Tibial nerve (tissue), 4 donors: ENCODE measurements around the gene ZNF391. TPM values are rescaled to one million over a fixed set of nuclear protein-coding genes. Genes with fewer than 3 reads are reported as not detected.
"Not testable (repeated sequence)": the region's sequence is repeated elsewhere in the genome, so short reads cannot be mapped to it uniquely, and the experiment has no call there.

Experiments used
- DNase-seq, 2 donors: peaks; one replicate each; pipeline ENCODE4 v3.0.0-alpha.2; 2019; ENCODE audit warnings: low spot score in 2 of 2
- H3K27ac ChIP-seq, 4 donors: fragments of 200-600 bp; sonication (generic) in 3 of 4; one replicate each; pipeline ENCODE4 v1.5.1; 2017 to 2019; ENCODE audit warnings: mild to moderate bottlenecking in 1 of 4
- H3K27me3 ChIP-seq, 2 donors: fragments of 200-600 bp; sonication (generic) in 1 of 2; one replicate each; pipeline versions ENCODE4 v1.5.1 to v1.6.0; 2017 to 2019
- H3K36me3 ChIP-seq, 3 donors: fragments of 200-600 bp; sonication (generic); one replicate each; pipeline ENCODE4 v1.5.1; 2018 to 2019
- H3K4me1 ChIP-seq, 4 donors: fragments of 200-600 bp; sonication (generic) in 3 of 4; one replicate each; pipeline ENCODE4 v1.5.1; 2017 to 2019
- H3K4me3 ChIP-seq, 4 donors: fragments of 200-600 bp; sonication (generic) in 3 of 4; one replicate each; pipeline ENCODE4 v1.5.1; 2017 to 2019; ENCODE audit warnings: mild to moderate bottlenecking in 1 of 4, moderate library complexity in 1 of 4
- H3K9me3 ChIP-seq, 4 donors: fragments of 200-600 bp; sonication (generic) in 3 of 4; one replicate each; pipeline ENCODE4 v1.5.1; 2017 to 2019
- CTCF ChIP-seq, 5 experiments: fragments of 200-600 bp in 3 of 5; fragments of 450-650 bp in 2 of 5; sonication (generic) in 3 of 5; IDR thresholded peaks; one replicate each; pipeline ENCODE4 v1.5.1; 2016 to 2019; ENCODE audit warnings: antibody characterized with exemption in 5 of 5, mild to moderate bottlenecking in 3 of 5, moderate library complexity in 2 of 5
- EP300 ChIP-seq, 2 donors: sonication (generic); formaldehyde crosslinking; IDR thresholded peaks; one replicate each; pipeline ENCODE4 v1.6.1; 2017; ENCODE audit warnings: antibody characterized with exemption in 2 of 2, mild to moderate bottlenecking in 1 of 2
- POLR2A ChIP-seq, 2 donors: fragments of 450-650 bp; IDR thresholded peaks; one replicate each; pipeline ENCODE4 v1.6.1; 2017; ENCODE audit warnings: antibody characterized with exemption in 2 of 2, mild to moderate bottlenecking in 2 of 2, moderate library complexity in 2 of 2
- WGBS, 2 donors: methylation state at CpG; one replicate each; pipeline ENCODE4 v1.1.5; 2018; 5-methylcytosine and 5-hydroxymethylcytosine counted together
- total RNA-seq, 4 donors: library from RNA; depleted of rRNA; stranded (reverse); fragments of >200 nt; gene quantifications; one replicate each; pipeline ENCODE4 v1.1.0, GENCODE V29; 2016

The ZNF391 gene
- total RNA-seq, 4 donors from 2014 or later, result 2.4 to 3.7 (median 3.3) TPM

GRCh38 chr6:27422651-27423332 lies 34.2 kb downstream of the ZNF391 start:
- Histone ChIP-seq H3K9me3 (peaks cover 0 to 16% (median 0%) of the 10 kb centered on the region in 4 donors), H3K27ac (no peak overlapping the region), H3K36me3 (no peaks in the 10 kb centered on the region), H3K27me3 (no peaks in the 10 kb centered on the region), H3K4me1 (no peaks in the 10 kb centered on the region), H3K4me3 (no peak overlapping the region)
- TF ChIP-seq CTCF (IDR thresholded peaks at IDR 0.05) (no peak), EP300 (IDR thresholded peaks at IDR 0.05) (no peak), POLR2A (IDR thresholded peaks at IDR 0.05) (no peak)
- DNase-seq, result no peak
- WGBS, 2 donors, result 58% methylated on average over 32 of the region's 32 CpGs

- not testable (repeated sequence) for H3K4me3 ChIP-seq, H3K4me1 ChIP-seq, H3K27me3 ChIP-seq, H3K27ac ChIP-seq, H3K36me3 ChIP-seq, DNase-seq
- H3K9me3 ChIP-seq, result peaks cover 0 to 16% (median 0%) of the 10 kb centered on the region in 4 donors
- 88 to 92% methylated on average over 31 to 35 of the region's 36 CpGs for WGBS, 2 donors
Observed at GRCh38 chr6:27424851-27425250, 36.3 kb downstream of the ZNF391 start.

- no peak for TF ChIP-seq POLR2A (IDR thresholded peaks at IDR 0.05)
- TF ChIP-seq CTCF (IDR thresholded peaks at IDR 0.05), result no peak
- no peak for TF ChIP-seq EP300 (IDR thresholded peaks at IDR 0.05)
- H3K4me3 ChIP-seq, result no peak overlapping the region
- H3K4me1 ChIP-seq, result no peaks in the 10 kb centered on the region
- 80 to 87% methylated on average over 4 of the region's 4 CpGs for WGBS, 2 donors
- H3K27me3 ChIP-seq, result no peaks in the 10 kb centered on the region
- peaks cover 0 to 16% (median 0%) of the 10 kb centered on the region in 3 donors for H3K36me3 ChIP-seq
- no peak for DNase-seq
- H3K27ac ChIP-seq, result no peak overlapping the region
- H3K9me3 ChIP-seq, result peaks cover 0 to 26% (median 0%) of the 10 kb centered on the region in 4 donors
Observed at GRCh38 chr6:27426045-27426620, 37.6 kb downstream of the ZNF391 start.

DNA sequence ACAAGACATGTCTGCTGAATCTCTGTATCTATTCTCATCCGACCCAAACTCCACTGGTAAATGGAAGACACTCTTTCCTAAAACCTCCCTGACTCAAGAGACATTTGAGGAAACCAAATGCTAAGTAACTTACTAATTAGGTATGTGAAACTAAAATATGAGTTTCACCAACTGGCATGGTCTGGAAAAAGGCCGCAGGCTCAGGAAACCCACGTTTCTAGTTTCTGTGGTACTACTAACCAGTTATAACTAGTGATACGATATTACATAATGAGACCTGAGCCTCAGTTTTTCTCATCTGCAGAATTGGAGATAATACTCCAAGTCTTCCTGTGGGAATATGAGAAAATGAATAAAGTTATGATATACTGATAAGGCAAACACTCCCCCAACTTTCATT lies 39.9 kb downstream of the ZNF391 start:
- Histone ChIP-seq H3K4me3 (no peak overlapping the region), H3K27me3 (no peaks in the 10 kb centered on the region), H3K4me1 (no peaks in the 10 kb centered on the region), H3K36me3 (peaks cover 0 to 16% (median 0%) of the 10 kb centered on the region in 3 donors), H3K27ac (no peak overlapping the region), H3K9me3 (peaks cover 0 to 19% (median 0%) of the 10 kb centered on the region in 4 donors)
- TF ChIP-seq EP300 (IDR thresholded peaks at IDR 0.05) (no peak), CTCF (IDR thresholded peaks at IDR 0.05) (no peak), POLR2A (IDR thresholded peaks at IDR 0.05) (no peak)
- no peak for DNase-seq
- 85% methylated on average over 4 of the region's 4 CpGs for WGBS, 2 donors

DNA sequence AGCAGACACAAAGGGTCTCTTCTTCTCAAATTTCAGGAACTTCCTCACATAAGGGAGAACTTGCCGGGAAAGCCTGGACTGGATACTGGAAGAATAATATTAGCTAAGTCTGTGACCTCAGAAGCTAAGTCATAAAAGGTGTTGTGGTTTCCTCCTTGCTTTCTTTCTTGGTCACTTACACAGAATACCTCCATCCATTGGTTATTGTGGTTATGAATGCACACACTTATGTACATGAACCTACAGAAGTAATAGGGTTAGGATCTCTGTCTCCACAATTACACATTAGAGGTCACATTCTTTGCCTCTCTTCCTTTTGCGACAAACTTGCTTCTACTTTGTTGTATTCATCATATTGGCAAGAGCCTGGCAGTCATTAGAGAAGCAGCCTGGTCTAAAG lies 40.4 kb downstream of the ZNF391 start:
- TF ChIP-seq POLR2A (IDR thresholded peaks at IDR 0.05) (no peak), EP300 (IDR thresholded peaks at IDR 0.05) (no peak), CTCF (IDR thresholded peaks at IDR 0.05) (no peak)
- Histone ChIP-seq H3K27ac (no peak overlapping the region), H3K27me3 (no peaks in the 10 kb centered on the region), H3K4me1 (no peaks in the 10 kb centered on the region), H3K4me3 (no peak overlapping the region), H3K36me3 (peaks cover 0 to 16% (median 0%) of the 10 kb centered on the region in 3 donors), H3K9me3 (peaks cover 0 to 24% (median 0%) of the 10 kb centered on the region in 4 donors)
- no peak for DNase-seq
- 69 to 70% methylated on average over 2 of the region's 2 CpGs for WGBS, 2 donors
